DND-41 (cell line): Measurements from ENCODE around the gene SMIM35.
"Not testable (repeated sequence)": the region's sequence is repeated elsewhere in the genome, so short reads cannot be mapped to it uniquely, and the experiment has no call there.

ENCODE experiments used
- EZH2 ChIP-seq: IDR thresholded peaks from 3 replicates; pipeline ENCODE4 v1.6.1; 2012; ENCODE audit warnings: borderline replicate concordance, low read depth, mild to moderate bottlenecking, moderate library complexity, low read length, inconsistent platforms; ENCODE audit not compliant: severe bottlenecking
- TF ChIP-seq, protein P1 (sequence below): IDR thresholded peaks from 2 replicates; pipeline ENCODE4 v1.5.1; 2012; ENCODE audit warnings: borderline replicate concordance, low read length, moderate library complexity, mild to moderate bottlenecking; ENCODE audit not compliant: poor library complexity, severe bottlenecking; ENCODE audit errors: extremely low read depth

- TF ChIP-seq, protein P1, sequence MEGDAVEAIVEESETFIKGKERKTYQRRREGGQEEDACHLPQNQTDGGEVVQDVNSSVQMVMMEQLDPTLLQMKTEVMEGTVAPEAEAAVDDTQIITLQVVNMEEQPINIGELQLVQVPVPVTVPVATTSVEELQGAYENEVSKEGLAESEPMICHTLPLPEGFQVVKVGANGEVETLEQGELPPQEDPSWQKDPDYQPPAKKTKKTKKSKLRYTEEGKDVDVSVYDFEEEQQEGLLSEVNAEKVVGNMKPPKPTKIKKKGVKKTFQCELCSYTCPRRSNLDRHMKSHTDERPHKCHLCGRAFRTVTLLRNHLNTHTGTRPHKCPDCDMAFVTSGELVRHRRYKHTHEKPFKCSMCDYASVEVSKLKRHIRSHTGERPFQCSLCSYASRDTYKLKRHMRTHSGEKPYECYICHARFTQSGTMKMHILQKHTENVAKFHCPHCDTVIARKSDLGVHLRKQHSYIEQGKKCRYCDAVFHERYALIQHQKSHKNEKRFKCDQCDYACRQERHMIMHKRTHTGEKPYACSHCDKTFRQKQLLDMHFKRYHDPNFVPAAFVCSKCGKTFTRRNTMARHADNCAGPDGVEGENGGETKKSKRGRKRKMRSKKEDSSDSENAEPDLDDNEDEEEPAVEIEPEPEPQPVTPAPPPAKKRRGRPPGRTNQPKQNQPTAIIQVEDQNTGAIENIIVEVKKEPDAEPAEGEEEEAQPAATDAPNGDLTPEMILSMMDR = not testable (repeated sequence)
- TF ChIP-seq EZH2 = not testable (repeated sequence)
Observed at GRCh38 chr11:118062631-118063030, 24.1 kb downstream of the SMIM35 start.
